PC-9 (cell line): Measurements from ENCODE around the gene THSD7B.

Source experiments
- CTCF ChIP-seq: fragments of 200-600 bp; sonication (generic); conservative IDR thresholded peaks from 2 replicates; pipeline ENCODE4 v1.6.1; 2017; ENCODE audit warnings: mixed run types, antibody characterized with exemption, mild to moderate bottlenecking, moderate library complexity
- EZH2 ChIP-seq: fragments of 200-600 bp; sonication (generic); IDR thresholded peaks from 2 replicates; pipeline ENCODE4 v1.8.0; 2017; ENCODE audit warnings: antibody characterized with exemption, low read depth

- TF ChIP-seq CTCF (no peak), EZH2 (no peak)
Observed at GRCh38 chr2:136994793-136995192, 229.4 kb downstream of the THSD7B start.
